ENCODE results near the gene TBC1D9B.
"Not testable (repeated sequence)": the region's sequence is repeated elsewhere in the genome, so short reads cannot be mapped to it uniquely, and the experiment has no call there.

Gene TBC1D9B

DNA sequence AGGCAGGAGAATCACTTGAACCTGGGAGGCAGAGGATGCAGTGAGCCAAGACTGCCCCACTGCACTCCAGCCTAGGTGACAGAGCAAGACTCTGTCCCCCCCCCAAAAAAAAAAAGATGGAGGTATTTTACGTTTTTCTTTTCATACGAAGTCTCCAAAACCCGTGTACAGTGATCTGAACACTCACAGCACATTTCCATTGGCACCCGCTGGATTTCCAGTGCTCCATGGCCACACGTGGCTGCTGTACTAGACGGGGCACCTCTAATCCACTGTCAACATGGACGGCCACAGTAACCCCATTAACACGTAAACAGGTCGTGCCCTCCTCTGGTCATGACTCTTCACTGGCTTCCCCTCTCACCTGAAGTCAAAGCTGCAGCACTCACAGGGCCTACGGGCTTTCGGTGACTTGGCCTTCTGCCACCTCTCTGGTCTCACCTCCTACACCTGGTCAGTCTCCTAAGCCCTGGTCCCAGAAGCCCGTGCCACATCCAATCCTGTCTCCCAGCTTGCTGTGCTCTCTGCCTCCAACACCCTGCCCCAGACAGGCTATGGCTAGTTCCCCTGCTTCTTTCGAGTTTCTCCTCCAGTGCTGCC lies 22.1 kb downstream of the TBC1D9B start:
- DNase-seq (ENCODE audit: low read depth): no peak

GRCh38 chr5:179883163-179883562 lies 24.5 kb downstream of the TBC1D9B start:
- DNase-seq (ENCODE audit: low read depth): no peak

DNA sequence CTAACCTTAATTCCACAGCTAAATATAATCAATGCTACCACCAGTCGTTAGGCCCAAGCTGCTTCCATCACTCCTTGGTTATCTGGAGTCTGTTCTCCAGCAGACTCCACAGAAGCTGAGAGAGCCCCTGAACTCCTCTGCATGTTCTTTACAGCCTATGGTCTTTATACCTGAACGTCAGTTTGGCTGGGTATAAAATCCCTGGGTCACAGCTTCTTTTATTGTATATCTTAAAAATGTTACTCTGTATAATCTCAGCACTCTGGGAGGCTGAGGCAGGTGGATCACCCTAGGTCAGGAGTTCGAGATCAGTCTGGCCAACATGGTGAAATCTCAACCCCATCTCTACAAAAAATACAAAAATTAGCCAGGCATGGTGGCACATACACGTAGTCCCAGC lies 25.4 kb downstream of the TBC1D9B start:
- DNase-seq (ENCODE audit: low read depth): no peak

DNA sequence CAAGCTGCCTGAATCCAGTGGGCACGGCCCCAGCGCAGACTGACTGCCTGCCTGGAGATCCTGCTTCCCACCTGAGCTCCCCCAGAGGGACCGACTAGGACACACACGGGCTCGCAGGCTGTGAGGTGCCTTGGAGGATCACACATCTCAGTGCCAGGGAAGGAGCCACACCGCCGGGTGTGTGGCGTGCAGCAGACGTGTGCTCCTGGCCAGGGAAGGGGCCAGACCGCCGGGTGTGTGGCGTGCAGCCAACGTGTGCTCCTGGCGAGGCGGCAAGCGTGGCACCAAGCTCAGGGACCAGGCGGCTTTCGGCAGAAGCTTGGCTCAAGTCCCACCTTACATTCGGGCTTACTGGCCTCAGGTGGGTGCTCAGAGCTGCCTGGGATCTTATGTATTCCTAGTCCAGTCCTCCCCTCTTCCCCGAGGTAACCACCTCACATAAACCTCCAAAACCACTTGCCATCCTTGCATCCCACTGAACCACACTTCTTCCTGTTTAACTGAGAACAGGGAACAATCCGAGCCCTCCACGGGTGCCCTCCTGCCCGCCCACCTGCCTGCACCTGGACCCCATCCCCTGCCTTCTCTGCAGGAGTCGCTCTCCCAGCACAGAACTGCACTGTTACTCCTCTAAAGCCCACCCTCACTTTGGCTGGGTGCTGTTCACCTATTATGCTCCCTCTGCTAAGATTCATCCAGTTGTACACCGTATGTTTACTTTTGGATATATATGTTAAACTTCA lies 26.7 kb downstream of the TBC1D9B start:
- no peak for DNase-seq (ENCODE audit: low read depth)

GRCh38 chr5:179880066-179880650 lies 27.5 kb downstream of the TBC1D9B start:
- DNase-seq (ENCODE audit: low read depth): no peak

GRCh38 chr5:179879690-179880010 lies 28.0 kb downstream of the TBC1D9B start:
- no peak for DNase-seq (ENCODE audit: low read depth)

DNA sequence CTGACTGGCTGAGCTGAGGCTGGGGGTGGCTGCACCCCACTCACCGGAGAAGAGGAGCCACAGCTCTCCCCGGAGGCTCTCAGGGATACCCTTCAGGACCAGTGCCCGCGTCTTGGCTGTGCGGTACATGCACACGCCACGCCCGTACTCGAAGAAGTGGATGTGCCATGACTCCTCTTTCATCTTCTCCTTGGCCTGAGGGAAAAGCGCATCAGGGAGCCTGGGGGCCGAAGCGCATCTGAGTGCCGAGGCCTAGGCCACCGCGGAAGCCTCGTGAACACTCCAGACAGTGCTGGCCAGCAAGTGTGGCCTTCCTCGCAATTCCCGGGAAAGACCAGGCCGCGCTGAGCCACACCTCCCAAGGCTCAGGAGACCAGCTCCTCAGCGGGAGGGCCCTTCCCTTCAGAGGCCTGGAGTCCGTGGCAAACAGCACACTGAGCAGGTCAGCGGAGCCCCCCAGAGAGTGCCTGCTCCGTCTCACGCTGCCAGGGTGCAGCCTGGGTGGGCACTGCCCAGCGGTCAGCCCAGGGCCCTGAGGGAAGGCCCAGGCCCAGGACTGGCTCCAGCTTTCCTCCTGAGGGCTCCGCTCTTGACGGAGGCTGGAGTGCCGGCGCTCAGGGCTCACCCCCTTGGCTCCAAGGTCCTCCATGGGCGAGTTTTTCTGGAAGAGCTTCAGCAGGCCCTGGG lies 28.6 kb downstream of the TBC1D9B start:
- no peak for DNase-seq (ENCODE audit: low read depth)

DNA sequence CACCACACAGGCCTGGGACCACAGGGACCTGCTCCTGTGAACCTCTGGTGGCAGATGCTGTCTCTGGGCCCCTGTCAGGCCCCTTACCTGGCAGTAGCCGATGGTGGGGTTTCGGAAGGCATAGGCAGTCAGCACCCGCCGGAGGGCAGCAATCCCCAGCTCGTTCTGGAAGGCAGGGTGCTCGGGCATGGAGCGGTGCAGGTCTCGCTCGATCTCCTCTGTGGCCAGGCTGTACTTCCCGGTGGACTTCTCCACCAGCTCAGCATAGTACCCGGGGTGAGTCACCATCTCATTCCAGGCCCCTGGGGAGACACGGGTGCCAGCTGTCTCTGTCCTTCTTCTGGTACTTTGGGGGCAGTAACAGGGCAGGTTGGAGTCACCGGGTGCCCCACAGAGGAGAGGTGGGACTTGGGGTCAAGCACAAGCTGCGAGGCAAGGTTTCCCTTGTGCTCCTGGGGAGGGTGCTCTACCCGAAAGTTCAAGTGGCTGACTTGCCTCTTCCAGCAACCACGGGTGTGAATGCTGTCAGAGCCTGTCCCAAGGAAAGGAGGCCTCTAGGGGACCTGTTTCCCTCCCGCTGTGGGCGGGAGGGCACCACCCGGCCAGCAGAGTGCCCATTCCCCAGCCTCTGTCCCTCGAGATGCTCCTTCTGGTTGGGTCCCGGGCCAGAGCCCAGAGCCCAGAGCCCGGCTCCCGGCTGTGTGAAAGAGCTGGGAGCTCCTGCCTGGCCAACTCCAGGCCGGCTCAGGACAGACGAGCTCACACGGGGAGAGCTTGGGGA lies 29.3 kb downstream of the TBC1D9B start:
- DNase-seq (ENCODE audit: low read depth): no peak

DNA sequence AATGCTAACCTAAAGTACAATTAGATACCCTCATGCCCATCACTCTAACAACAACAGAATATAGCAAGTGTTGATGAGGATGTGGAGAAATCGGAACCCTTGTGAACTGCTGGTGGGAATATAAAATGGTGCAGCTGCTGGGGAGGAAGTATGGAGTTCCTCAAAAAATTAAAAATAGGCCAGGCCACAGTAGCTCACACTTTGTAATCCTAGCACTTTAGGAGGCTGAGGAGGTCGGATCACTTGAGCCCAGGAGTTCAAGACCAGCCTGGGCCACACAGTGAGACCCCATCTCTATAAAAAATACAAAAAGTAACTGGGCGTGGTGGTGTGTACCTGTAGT lies 31.1 kb downstream of the TBC1D9B start:
- no peak for DNase-seq (ENCODE audit: low read depth)

DNA sequence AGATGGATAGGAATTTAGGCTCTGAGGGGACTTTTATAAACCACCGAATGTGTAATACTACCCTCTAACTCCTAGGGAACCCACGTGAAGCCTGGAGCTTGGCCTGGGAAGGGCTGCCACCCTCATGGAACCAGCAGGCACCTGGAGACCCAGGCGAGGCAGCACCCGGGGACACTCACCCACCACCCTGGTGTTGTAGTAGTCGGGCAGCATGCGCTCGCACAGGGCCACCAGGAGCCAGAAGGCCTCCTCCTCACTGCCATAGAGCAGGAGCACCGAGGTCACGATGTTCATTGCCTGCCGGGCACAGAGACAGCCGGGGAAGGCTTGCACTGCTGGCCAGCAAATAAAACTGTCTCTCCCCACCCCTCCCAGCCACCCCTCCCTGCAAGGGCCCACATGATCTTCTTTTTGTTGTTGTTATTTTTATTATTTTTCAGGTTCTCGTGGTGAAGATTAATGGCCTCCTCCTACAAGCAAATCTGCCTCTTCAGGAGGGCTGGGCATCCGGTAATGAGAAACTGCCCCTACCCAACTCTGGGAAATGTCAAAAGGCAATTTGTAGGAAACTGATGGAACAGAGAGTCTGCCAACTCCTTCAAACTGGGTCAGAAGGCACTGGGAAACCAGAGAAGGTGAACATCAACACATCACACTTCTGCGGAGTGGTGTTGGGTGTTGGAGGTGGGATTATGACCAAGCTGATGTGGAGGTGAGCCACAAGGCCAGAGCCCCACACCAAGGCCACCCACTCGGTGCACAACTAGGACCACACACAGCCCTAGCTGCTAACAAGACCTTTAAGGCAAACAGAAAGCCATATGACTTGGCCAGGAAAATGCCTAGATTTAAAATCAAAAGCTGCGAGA lies 31.7 kb downstream of the TBC1D9B start:
- DNase-seq (ENCODE audit: low read depth): no peak

- DNase-seq (ENCODE audit: low read depth): no peak
Observed at GRCh38 chr5:179874536-179875292, 33.0 kb downstream of the TBC1D9B start.

DNA sequence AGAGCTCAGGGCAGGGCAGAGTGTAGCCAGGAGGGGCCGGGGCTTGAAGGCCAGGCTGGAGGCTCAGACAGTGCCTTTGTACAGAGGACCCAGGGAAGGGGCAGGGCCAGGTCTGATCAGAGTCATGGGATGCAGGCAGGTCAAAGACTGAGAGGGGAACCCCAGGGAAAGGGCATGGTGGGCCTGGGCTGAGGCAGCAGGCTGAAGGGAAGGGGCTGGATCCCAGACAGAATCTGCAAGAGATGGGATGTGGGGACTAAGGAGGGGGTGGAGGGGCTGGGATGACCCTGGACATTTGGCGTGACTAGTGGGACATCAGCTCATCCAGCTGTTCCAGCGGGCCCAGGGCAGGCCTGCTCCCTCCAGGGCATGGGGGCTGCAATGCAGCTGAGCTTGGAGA lies 33.6 kb downstream of the TBC1D9B start:
- no peak for DNase-seq (ENCODE audit: low read depth)

GRCh38 chr5:179873588-179874110 lies 34.0 kb downstream of the TBC1D9B start:
- DNase-seq (ENCODE audit: low read depth): no peak

GRCh38 chr5:179872828-179873575 lies 34.7 kb downstream of the TBC1D9B start:
- no peak for DNase-seq (ENCODE audit: low read depth)

GRCh38 chr5:179872055-179872827 lies 35.5 kb downstream of the TBC1D9B start:
- no peak for DNase-seq (ENCODE audit: low read depth)

- not testable (repeated sequence) for DNase-seq (ENCODE audit: low read depth)
Observed at GRCh38 chr5:179871533-179871932, 36.2 kb downstream of the TBC1D9B start.

DNA sequence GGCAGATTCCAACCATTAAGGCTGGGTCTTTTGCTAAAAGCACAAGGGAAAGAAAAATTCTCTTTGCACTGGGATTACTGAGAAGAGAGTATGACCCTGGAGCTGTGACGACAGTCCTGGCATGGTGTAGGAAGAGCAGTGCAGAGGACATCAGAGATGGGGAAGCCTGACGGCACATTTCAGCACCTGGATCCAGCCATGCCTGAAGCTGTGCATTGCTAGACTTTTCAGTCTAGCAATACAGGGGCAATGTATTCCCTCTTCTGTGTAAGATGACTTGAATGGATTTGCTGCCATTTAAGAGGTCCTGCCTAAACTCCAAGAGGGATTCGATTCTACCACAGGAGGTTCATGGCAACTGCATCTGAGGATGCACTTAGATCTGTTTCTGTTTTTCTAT lies 36.7 kb downstream of the TBC1D9B start:
- no peak for DNase-seq (ENCODE audit: low read depth)

DNA sequence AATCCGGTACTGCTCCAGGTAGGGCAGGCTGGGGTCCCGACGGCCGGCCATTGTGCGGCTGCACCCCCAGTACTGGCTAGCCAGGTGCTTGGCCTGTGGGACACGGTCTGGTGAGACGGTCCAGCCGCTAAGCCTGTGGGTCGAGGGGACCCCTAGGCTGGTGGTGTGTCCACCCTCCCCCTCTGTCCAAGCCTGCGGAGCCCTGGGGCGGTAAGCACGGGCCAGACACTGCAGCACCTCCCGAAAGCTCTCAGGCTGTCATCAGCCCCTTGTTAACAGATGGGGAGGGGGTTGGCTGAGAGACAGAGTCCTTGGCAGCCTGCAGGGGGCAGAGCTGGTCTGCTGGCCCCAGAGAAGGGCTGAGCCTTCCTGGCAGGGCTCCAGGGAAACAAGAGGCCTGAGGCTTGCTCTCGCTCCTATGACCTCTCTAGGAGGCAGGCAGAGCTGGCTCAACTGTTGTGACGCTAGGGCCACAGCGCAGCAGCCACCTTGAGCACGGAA lies 37.2 kb downstream of the TBC1D9B start:
- DNase-seq (ENCODE audit: low read depth): no peak

Data from activated T-cell treated with anti-CD3 and anti-CD28 coated beads for 1 hour (primary cell).